Measurements from ENCODE around the gene SAPCD1.

The SAPCD1 gene

GRCh38 chr6:31779908-31780307 lies 17.5 kb downstream of the SAPCD1 start:
- Histone ChIP-seq H3K27me3 (ENCODE audit: control insufficient read depth in 1 of 2, insufficient read depth in 2 of 2, low read length in 2 of 2) (no peaks in the 10 kb centered on the region), H3K36me3 (ENCODE audit: control insufficient read depth in 2 of 2, insufficient read depth in 2 of 2, low read length in 2 of 2) (peaks cover 37 to 40% of the 10 kb centered on the region in 2 donors), H3K27ac (ENCODE audit: low read length) (no peak overlapping the region), H3K9ac (ENCODE audit: low read length in 2 of 2) (no peak overlapping the region), H3K4me3 (ENCODE audit: low read length in 2 of 2) (no peak overlapping the region), H3K4me1 (ENCODE audit: control insufficient read depth, insufficient read depth, low read length) (peaks cover 9% of the 10 kb centered on the region), H3K9me3 (ENCODE audit: control insufficient read depth in 2 of 2, low read length in 2 of 2) (no peaks in the 10 kb centered on the region)

GRCh38 chr6:31780507-31781243 lies 18.2 kb downstream of the SAPCD1 start:
- Histone ChIP-seq H3K36me3 (ENCODE audit: control insufficient read depth in 2 of 2, insufficient read depth in 2 of 2, low read length in 2 of 2) (peaks cover 44 to 47% of the 10 kb centered on the region in 2 donors), H3K9ac (ENCODE audit: low read length in 2 of 2) (no peak overlapping the region), H3K27ac (ENCODE audit: low read length) (no peak overlapping the region)

GRCh38 chr6:31781244-31782125 lies 19.0 kb downstream of the SAPCD1 start:
- no peak overlapping the region for H3K9ac ChIP-seq (ENCODE audit: low read length in 2 of 2)
- no peaks in the 10 kb centered on the region for H3K9me3 ChIP-seq (ENCODE audit: control insufficient read depth in 2 of 2, low read length in 2 of 2)
- H3K27me3 ChIP-seq (ENCODE audit: control insufficient read depth in 1 of 2, insufficient read depth in 2 of 2, low read length in 2 of 2) = no peaks in the 10 kb centered on the region
- H3K36me3 ChIP-seq (ENCODE audit: control insufficient read depth in 2 of 2, insufficient read depth in 2 of 2, low read length in 2 of 2) = peaks cover 44 to 48% of the 10 kb centered on the region in 2 donors
- H3K27ac ChIP-seq (ENCODE audit: low read length) = no peak overlapping the region
- H3K4me3 ChIP-seq (ENCODE audit: low read length in 2 of 2) = no peak overlapping the region
- H3K4me1 ChIP-seq (ENCODE audit: control insufficient read depth, insufficient read depth, low read length) = peaks cover 8% of the 10 kb centered on the region

More at GRCh38 chr6:31780507-31781243, 18.2 kb downstream of the SAPCD1 start:
- no peaks in the 10 kb centered on the region for H3K9me3 ChIP-seq (ENCODE audit: control insufficient read depth in 2 of 2, low read length in 2 of 2)
- H3K27me3 ChIP-seq (ENCODE audit: control insufficient read depth in 1 of 2, insufficient read depth in 2 of 2, low read length in 2 of 2) = no peaks in the 10 kb centered on the region
- H3K4me3 ChIP-seq (ENCODE audit: low read length in 2 of 2) = no peak overlapping the region
- H3K4me1 ChIP-seq (ENCODE audit: control insufficient read depth, insufficient read depth, low read length) = peaks cover 9% of the 10 kb centered on the region

- Histone ChIP-seq H3K36me3 (ENCODE audit: control insufficient read depth in 2 of 2, insufficient read depth in 2 of 2, low read length in 2 of 2) (peaks cover 44 to 48% of the 10 kb centered on the region in 2 donors), H3K27ac (ENCODE audit: low read length) (no peak overlapping the region), H3K27me3 (ENCODE audit: control insufficient read depth in 1 of 2, insufficient read depth in 2 of 2, low read length in 2 of 2) (no peaks in the 10 kb centered on the region), H3K9me3 (ENCODE audit: control insufficient read depth in 2 of 2, low read length in 2 of 2) (no peaks in the 10 kb centered on the region), H3K9ac (ENCODE audit: low read length in 2 of 2) (no peak overlapping the region), H3K4me1 (ENCODE audit: control insufficient read depth, insufficient read depth, low read length) (peaks cover under 1% of the 10 kb centered on the region), H3K4me3 (ENCODE audit: low read length in 2 of 2) (no peak overlapping the region)
These were observed 19.8 kb downstream of the SAPCD1 start for GRCh38 chr6:31782126-31782855.

GRCh38 chr6:31784098-31784925 lies 21.9 kb downstream of the SAPCD1 start:
- H3K4me3 ChIP-seq (ENCODE audit: low read length in 2 of 2) = no peak overlapping the region
- no peak overlapping the region for H3K9ac ChIP-seq (ENCODE audit: low read length in 2 of 2)
- peaks cover 45 to 48% of the 10 kb centered on the region in 2 donors for H3K36me3 ChIP-seq (ENCODE audit: control insufficient read depth in 2 of 2, insufficient read depth in 2 of 2, low read length in 2 of 2)
- no peaks in the 10 kb centered on the region for H3K9me3 ChIP-seq (ENCODE audit: control insufficient read depth in 2 of 2, low read length in 2 of 2)
- H3K4me1 ChIP-seq (ENCODE audit: control insufficient read depth, insufficient read depth, low read length) = no peaks in the 10 kb centered on the region
- no peaks in the 10 kb centered on the region for H3K27me3 ChIP-seq (ENCODE audit: control insufficient read depth in 1 of 2, insufficient read depth in 2 of 2, low read length in 2 of 2)
- no peak overlapping the region for H3K27ac ChIP-seq (ENCODE audit: low read length)

- peaks cover 36 to 43% of the 10 kb centered on the region in 2 donors for H3K36me3 ChIP-seq (ENCODE audit: control insufficient read depth in 2 of 2, insufficient read depth in 2 of 2, low read length in 2 of 2)
These were observed 23.0 kb downstream of the SAPCD1 start for GRCh38 chr6:31785475-31785874.

GRCh38 chr6:31791324-31792089 lies 29.1 kb downstream of the SAPCD1 start:
- H3K36me3 ChIP-seq (ENCODE audit: control insufficient read depth in 2 of 2, insufficient read depth in 2 of 2, low read length in 2 of 2) = peaks cover 4 to 12% of the 10 kb centered on the region in 2 donors
- peaks cover 15% of the 10 kb centered on the region for H3K4me1 ChIP-seq (ENCODE audit: control insufficient read depth, insufficient read depth, low read length)
- H3K4me3 ChIP-seq (ENCODE audit: low read length in 2 of 2) = no peak overlapping the region
- no peak overlapping the region for H3K9ac ChIP-seq (ENCODE audit: low read length in 2 of 2)
- H3K9me3 ChIP-seq (ENCODE audit: control insufficient read depth in 2 of 2, low read length in 2 of 2) = no peaks in the 10 kb centered on the region
- H3K27ac ChIP-seq (ENCODE audit: low read length) = no peak overlapping the region
- no peaks in the 10 kb centered on the region for H3K27me3 ChIP-seq (ENCODE audit: control insufficient read depth in 1 of 2, insufficient read depth in 2 of 2, low read length in 2 of 2)

More at GRCh38 chr6:31785475-31785874, 23.0 kb downstream of the SAPCD1 start:
- Histone ChIP-seq H3K27me3 (ENCODE audit: control insufficient read depth in 1 of 2, insufficient read depth in 2 of 2, low read length in 2 of 2) (no peaks in the 10 kb centered on the region), H3K27ac (ENCODE audit: low read length) (no peak overlapping the region), H3K4me1 (ENCODE audit: control insufficient read depth, insufficient read depth, low read length) (no peaks in the 10 kb centered on the region), H3K9me3 (ENCODE audit: control insufficient read depth in 2 of 2, low read length in 2 of 2) (no peaks in the 10 kb centered on the region), H3K9ac (ENCODE audit: low read length in 2 of 2) (no peak overlapping the region), H3K4me3 (ENCODE audit: low read length in 2 of 2) (no peak overlapping the region)

- Histone ChIP-seq H3K4me1 (ENCODE audit: control insufficient read depth, insufficient read depth, low read length) (peaks cover 15% of the 10 kb centered on the region), H3K27ac (ENCODE audit: low read length) (no peak overlapping the region), H3K4me3 (ENCODE audit: low read length in 2 of 2) (no peak overlapping the region), H3K9me3 (ENCODE audit: control insufficient read depth in 2 of 2, low read length in 2 of 2) (no peaks in the 10 kb centered on the region), H3K27me3 (ENCODE audit: control insufficient read depth in 1 of 2, insufficient read depth in 2 of 2, low read length in 2 of 2) (no peaks in the 10 kb centered on the region), H3K9ac (ENCODE audit: low read length in 2 of 2) (no peak overlapping the region), H3K36me3 (ENCODE audit: control insufficient read depth in 2 of 2, insufficient read depth in 2 of 2, low read length in 2 of 2) (peaks cover 4 to 12% of the 10 kb centered on the region in 2 donors)
These were observed 29.6 kb downstream of the SAPCD1 start for GRCh38 chr6:31792090-31792374.

- H3K27ac ChIP-seq (ENCODE audit: low read length) = no peak overlapping the region
- no peaks in the 10 kb centered on the region for H3K9me3 ChIP-seq (ENCODE audit: control insufficient read depth in 2 of 2, low read length in 2 of 2)
- peaks cover 7 to 12% of the 10 kb centered on the region in 2 donors for H3K36me3 ChIP-seq (ENCODE audit: control insufficient read depth in 2 of 2, insufficient read depth in 2 of 2, low read length in 2 of 2)
- H3K4me1 ChIP-seq (ENCODE audit: control insufficient read depth, insufficient read depth, low read length) = peaks cover 15% of the 10 kb centered on the region
- no peak overlapping the region for H3K4me3 ChIP-seq (ENCODE audit: low read length in 2 of 2)
- no peak overlapping the region for H3K9ac ChIP-seq (ENCODE audit: low read length in 2 of 2)
- H3K27me3 ChIP-seq (ENCODE audit: control insufficient read depth in 1 of 2, insufficient read depth in 2 of 2, low read length in 2 of 2) = no peaks in the 10 kb centered on the region
These were observed 30.3 kb downstream of the SAPCD1 start for GRCh38 chr6:31792761-31793171.
